ENCODE results near the gene SLC12A7.

SLC12A7 gene

DNA sequence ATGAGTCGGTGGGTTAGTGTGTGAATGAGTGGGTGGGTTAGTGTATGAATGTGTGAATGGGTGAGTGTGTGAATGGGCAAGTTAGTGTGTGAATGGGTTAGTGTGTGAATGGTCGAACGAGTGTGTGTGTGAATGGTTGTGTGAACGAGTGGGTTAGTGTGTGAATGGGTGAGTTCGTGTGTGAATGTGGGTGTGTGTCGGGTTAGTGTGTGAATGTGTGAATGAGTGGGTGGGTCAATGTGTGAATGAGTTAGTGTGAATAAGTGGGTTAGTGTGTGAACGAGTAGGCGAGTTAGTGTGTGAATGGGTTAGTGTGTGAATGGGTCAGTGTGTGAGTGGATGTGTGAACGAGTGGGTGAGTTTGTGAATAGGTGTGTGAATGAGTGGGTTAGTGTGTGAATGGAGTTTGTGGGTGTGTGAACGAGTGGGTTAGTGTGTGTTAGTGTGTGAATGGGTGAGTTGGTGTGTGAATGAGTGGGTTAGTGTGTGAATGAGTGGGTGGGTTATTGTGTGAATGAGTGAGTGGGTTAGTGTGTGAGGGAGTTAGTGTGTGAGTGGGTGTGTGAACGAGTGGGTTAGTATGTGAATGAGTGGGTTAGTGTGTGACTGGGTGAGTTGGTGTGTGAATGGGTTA lies 64.4 kb downstream of the SLC12A7 start:
- DNase-seq: no peak

DNA sequence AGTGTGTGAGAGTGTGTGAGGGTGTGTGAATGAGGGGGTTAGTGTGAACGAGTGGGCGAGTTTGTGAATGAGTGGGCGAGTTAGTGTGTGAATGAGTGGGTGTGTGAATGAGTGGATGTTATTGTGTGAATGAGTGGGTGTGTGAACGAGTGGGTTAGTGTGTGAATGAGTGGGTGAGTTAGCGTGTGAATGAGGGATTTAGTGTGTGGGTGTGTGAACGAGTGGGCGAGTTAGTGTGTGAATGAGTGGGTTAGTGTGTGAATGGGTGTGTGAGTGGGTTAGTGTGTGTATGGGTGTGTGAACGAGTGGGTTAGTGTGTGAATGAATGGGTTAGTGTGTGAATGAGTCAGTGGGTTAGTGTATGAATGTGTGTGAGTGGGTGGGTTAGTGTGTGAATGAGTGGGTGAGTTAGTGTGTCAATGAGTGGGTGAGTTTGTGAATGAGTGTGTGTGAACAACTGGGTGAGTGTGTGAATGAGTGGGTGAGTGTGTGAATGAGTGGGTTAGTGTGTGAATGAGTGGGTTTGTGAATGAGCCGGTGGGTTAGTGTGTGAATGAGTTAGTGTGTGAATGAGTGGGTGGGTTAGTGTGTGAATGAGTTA lies 65.8 kb downstream of the SLC12A7 start:
- DNase-seq: no peak

DNA sequence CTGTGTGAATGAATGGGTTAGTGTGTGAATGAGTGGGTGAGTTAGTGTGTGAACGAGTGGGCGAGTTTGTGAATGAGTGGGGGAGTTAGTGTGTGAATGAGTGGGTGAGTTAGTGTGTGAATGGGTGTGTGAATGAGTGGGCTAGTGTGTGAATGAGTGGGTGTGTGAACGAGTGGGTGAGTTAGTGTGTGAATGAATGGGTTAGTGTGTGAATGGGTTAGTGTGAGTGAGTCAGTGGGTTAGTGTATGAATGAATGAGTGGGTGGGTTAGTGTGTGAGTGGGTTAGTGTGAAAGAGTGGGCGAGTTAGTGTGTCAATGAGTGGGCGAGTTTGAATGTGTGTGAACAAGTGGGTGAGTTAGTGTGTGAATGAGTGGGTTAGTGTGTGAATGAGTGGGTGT lies 67.7 kb downstream of the SLC12A7 start:
- DNase-seq: no peak

DNA sequence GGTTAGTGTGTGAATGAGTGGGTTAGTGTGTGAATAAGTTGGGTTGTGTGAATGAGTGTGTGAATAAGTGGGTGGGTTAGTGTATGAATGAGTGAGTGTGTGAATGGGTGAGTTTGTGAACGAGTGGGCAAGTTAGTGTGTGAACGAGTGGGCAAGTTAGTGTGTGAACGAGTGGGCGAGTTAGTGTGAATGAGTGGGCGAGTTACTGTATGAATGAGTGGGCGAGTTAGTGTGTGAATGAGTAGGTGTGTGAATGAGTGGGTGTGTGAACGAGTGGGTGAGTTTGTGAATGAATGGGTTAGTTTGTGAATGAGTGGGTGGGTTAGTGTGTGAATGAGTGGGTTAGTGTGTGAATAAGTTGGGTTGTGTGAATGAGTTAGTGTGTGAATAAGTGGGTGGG lies 68.5 kb downstream of the SLC12A7 start:
- DNase-seq: no peak

DNA sequence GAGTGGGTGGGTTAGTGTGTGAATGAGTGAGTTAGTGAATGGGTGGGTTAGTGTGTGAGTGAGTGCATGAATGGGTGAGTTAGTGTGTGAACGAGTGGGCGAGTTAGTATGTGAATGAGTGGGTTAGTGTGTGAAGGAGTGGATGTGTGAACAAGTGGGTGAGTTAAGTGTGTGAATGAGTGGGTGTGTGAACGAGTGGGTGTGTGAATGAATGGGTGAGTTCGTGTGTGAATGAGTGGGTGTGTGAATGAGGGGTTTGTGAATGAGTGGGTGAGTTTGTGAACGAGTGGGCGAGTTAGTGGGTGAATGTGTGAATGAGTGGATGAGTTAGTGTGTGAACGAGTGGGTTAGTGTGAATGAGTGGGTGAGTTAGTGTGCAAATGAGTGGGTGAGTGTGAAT lies 69.2 kb downstream of the SLC12A7 start:
- no peak for DNase-seq

GRCh38 chr5:1041225-1042143 lies 70.4 kb downstream of the SLC12A7 start:
- DNase-seq: no peak

DNA sequence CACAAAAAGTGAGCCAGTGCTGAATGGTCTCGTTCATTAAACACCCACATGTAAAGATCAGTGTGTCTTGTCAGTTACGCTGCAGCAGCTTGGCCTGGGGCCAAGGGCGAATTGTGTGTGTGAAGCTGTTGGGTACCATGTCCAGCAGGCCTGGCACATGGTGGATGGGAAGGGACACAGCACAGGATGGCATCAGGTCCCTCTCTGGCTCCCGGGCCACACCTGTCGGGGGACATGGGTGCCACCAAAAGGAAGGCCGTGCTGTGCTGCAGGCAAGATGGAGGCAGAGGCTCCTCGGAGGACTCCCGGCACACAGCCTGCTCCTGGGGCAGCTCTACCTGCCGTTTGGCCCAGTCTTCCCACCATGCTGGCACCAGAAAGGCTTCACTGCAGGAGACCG lies 71.3 kb downstream of the SLC12A7 start:
- no peak for DNase-seq

GRCh38 chr5:1039706-1040260 lies 72.1 kb downstream of the SLC12A7 start:
- DNase-seq: no peak

- DNase-seq: no peak
These were observed 72.7 kb downstream of the SLC12A7 start for GRCh38 chr5:1039210-1039548.

DNA sequence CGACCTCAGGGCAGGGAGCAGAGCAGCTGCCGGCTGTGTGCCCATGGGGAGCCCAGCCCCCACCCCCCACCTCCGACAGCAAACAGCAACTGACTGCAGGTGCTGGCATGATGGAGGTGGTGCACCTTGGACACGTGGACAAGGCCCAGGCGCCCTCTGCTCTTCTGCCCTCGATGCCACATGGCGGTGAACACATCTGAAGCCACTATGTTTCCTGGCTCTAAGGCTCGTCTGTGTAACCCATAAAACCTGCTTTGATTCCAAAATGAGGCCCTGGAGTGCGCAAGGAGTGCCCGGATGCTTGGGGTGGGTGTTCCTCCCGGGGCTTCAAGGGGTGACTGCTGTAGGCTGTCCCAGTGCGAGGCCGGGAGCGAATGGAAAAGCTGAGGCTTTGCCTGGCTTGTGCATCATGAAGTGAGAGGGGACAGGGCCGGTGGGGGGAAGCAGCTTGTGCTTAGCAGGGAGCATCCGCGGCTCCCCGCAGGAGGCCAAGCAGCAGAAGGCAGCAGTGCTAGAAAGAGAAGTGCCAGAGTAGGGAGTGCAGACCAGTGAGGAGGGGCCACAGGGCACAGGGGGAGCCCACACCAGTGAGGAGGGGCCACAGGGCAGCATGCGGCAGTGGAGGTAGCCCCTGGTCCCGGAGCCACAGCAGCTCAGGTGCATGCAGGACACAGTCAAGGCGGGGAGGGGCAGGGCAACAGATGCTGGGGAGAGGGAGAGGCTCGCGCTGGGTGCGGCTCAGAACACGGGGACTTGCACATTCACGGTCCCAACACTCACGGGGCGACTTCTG lies 73.2 kb downstream of the SLC12A7 start:
- no peak for DNase-seq

DNA sequence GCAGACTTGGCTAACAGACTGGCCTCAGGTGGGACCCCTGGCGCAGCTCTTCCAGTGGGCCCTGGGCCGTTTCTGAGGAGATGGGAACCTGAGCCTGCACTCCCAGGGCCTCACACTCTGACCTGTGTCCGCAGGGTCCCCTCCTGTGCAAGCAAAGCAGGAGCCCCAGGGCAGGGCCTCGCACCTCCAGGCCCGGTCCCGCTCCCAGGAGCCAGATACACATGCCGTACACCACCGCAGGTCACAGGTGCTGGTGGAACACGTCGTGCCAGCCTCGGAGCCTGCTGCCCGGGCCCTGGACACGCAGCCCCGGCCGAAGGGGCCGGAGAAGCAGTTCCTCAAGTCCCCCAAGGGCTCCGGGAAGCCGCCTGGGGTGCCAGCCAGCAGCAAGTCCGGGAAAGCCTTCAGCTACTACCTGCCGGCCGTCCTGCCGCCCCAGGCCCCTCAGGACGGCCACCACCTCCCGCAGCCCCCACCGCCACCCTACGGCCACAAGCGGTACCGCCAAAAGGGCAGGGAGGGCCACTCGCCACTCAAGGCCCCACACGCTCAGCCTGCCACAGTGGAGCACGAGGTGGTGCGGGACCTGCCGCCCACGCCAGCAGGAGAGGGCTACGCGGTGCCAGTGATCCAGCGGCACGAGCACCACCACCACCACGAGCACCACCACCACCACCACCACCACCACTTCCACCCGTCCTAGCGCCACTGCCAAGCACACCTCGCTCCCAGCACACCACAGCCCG lies 74.0 kb downstream of the SLC12A7 start:
- DNase-seq: no peak

GRCh38 chr5:1037123-1037670 lies 74.7 kb downstream of the SLC12A7 start:
- DNase-seq: no peak

DNA sequence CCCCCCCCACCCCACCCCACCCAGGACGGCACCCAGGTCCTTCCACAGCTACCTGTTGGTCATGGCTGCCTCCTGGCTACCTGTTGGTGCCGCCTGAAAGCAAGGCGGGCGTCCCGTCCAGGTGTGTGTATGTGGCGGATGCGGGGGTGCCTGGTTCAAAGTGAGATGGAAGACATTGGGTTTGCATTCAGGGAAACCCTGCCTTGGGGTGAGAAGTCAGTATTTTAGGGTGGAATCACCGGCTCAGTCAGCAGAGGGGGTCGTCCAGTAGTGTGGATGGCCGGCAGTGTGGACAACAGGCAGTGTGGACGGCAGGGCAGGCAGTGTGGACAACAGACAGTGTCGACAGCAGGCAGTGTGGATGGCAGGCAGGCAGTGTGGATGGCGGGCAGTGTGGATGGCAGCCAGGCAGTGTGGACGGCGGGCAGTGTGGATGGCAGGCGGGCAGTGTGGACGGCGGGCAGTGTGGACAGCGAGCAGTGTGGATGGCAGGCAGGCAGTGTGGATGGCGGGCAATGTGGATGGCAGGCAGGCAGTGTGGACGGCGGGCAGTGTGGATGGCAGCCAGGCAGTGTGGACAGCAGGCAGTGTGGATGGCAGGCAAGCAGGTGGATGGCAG lies 75.2 kb downstream of the SLC12A7 start:
- no peak for DNase-seq

DNA sequence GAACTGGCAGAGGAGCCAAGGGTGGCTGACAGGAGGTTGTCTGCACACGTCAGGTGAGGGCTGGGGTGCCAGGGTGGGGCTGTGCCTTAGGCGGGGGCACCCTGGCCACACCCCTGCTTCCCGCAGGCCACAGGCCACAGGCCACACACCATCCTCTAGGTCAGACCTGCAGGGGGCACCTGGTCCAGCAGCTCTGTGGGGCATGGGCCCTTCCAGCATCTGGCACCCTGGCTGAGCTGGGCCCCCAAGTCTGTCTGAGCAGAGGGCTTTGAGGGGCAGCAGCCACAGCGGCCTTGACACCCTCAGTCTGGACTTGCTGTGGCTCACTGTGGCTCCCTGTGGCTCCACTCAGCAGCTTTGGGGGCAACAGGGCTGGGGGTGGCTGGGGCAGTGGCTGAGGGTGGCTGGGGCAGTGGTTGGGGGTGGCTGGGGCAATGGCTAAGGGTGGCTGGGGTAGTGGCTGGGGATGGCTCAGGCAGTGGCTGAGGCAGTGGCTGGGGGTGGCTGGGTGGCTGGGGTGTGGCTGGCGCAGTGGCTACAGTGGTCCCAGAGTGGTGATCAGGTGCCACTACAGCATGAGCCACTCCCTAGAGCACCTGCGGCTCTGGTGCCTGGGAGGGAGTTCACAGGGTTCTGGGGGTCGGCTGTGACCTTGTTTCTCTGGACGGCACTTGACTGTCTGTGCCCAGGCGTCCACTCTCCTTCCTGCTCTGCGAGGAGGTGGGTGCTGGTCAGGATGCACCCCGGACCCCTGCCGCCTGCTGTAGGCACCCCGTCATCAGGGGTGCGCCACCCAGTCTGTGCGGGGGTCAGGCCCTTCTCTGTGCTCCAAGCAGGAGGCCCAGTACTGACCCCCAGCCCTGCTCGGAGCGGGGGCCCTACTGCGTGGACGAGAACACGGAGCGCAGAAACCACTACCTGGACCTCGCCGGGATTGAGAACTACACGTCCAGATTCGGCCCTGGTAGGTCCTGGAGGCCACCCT lies 76.2 kb downstream of the SLC12A7 start:
- no peak for DNase-seq

DNA sequence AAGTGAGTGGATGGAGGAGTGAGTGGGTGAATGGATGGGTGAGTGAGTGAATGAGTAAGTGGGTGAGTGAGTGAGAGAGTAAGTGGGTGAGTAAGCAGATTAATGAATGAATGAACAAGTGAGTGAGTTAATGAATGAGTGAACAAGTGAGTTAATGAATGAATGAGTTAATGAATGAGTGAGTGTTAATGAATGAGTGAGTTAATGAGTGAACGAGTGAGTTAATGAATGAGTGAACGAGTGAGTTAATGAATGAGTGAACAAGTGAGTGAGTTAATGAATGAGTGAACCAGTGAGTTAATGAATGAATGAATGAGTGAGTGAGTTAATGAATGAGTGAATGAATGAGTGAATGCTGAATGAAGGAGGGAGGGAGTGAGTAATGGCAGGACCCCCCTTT lies 76.9 kb downstream of the SLC12A7 start:
- no peak for DNase-seq

- DNase-seq: no peak
These were observed 77.4 kb downstream of the SLC12A7 start for GRCh38 chr5:1034421-1034905.

DNA sequence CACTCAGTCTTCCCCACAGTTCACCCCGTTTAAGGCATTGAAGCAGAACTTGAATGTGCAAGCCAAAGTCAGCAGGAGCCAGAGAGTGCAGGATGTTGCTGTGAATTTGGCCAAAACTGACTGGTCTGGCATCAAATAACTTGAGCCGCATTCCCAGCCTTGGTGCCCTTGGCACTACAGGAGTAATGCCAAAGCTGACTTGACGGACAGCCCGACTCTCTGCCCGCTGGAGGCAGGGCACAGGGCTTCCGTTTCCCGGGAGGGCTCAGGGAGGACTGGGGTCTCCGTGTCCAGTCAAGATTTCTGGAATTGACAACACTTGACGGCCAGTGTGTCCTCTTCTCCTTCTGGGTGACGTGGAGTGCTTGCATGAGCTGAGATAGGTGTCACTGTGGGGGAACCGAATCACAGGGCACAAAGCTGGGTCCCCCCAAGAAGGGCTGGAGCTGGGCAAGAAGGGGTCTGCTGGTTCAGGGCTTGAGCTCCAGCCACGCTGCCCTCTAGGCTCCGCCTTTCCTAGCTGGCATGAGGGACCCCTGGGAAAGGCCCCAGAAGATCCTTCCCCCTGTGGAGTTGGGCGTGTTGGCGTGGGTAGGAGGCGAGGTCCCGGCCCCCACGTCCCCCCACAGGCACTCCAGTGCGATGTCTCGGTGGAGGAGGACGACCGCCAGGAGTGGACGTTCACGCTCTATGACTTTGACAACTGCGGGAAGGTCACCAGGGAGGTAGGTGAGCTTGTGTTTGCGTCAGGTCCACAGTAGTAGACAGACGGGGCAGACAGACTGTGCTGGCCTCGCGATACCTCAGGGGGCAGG lies 78.0 kb downstream of the SLC12A7 start:
- DNase-seq: no peak

GRCh38 chr5:1033178-1033577 lies 78.7 kb downstream of the SLC12A7 start:
- no peak for DNase-seq

- no peak for DNase-seq
These were observed 79.3 kb downstream of the SLC12A7 start for GRCh38 chr5:1032551-1033027.
